NCI-H524 (cell line): ENCODE results near the gene EN2.

ENCODE experiments used
- DNase-seq, 2 experiments: peaks; one replicate each; lab custom pipeline; 2025; lab: John Stamatoyannopoulos, UW

The EN2 gene

DNA sequence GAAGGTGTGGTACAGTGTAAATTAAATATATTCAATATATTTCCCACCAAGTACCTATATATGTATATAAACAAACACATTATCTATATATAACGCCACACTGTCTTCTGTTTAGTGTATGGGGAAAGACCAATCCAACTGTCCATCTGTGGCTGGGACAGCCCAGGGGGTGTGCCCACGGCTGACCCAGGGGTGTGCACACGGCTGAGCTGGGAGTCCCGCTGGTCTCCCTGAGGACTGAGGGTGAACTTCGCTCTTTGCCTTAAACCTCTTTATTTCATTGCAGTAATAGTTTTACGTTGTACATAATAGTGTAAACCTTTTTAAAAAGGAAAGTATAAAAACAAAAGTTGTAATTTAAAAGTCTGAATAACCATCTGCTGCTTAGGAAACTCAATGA is 6.3 kb downstream of the EN2 start:
- DNase-seq = no peak

DNA sequence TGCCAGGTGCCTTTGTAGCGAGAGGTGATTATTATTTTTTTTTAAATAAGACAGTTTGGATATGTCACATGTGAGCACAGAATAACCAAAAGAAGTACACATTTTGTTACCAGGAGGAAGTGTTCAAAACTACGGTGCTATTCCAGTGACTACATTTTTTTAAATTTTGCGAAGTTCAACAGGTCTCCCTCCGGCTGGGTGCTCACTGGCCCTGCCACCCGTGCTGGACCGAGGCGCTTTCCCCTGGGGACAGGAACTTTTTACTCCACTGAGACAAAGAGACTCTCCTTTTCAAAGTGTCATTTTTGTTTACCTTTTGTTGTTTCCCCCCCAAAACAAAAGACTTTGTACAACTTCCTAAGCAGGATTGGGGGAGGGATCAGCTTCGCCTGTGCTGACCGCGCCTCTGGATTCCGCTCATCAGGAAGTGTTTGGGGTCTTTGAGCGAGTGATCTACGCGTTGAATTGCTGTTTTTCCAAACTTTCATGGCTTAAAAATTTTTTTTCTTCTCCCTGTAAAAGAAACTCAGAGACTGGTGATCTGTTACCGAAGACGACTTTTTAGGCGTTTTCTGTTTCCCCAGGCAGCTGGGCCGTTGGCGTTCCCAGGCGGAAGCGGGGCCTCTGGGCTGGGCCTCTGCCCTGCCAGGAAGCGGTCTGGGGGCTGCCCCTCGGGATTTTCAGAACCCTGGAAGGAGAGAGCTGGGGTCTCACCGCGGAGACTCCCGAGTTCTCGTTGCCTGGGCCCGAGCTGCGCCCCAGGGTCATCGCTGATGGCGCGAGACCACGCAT is 7.2 kb downstream of the EN2 start:
- no peak for DNase-seq

DNA sequence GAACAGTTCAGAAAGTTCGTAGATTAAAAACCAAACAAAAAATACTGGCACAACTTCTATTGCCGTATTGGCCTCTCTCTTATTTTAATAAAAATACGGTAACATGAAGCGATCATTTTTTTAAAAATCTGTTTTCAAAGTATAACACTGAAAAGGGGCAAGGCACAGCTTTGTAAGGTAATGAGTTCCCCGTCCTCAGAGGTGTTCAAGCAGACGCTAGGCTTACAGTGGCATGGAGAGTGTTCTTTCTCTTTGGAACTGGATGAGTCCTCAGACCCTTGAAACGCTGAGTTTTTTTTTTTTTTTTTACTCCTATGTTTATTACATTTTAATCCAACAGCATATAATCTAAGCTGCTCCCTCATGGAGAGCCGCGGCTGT is 7.8 kb downstream of the EN2 start:
- no peak for DNase-seq

DNA sequence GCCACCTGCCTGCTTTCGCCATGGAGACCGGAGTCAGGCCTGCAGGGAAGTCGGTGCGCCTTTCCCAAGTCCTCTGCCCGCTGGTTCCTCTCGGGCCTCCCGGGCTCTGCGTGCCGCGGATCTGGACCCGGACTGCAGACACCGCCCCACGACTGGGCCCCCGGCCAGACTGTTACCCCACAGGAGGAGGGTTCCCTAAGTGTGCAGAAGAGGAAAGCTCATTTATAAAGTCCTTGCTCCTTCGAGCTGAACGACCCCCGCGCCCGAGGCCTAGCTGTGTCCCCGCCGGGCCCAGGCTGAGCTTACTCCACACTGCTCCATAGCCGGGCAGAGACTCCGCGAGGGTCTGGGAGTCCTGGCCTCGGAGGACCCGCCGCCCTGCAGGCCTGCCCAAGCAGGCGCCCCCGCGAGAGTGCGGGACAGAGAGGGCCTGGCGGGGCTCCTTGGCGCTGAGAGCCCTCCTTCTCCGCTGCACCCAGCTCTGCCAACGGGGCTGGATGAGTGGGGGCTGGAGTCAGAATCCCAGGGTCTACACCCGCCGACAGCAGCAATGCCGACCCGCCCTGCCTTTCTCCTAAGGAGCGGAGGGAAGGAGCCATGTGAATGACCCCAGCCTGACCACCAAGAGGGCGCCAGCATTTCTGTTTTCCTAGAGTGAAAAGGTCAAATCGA is 8.3 kb downstream of the EN2 start:
- peak in 1 of 2 experiments; percentile 3 for DNase-seq

DNA sequence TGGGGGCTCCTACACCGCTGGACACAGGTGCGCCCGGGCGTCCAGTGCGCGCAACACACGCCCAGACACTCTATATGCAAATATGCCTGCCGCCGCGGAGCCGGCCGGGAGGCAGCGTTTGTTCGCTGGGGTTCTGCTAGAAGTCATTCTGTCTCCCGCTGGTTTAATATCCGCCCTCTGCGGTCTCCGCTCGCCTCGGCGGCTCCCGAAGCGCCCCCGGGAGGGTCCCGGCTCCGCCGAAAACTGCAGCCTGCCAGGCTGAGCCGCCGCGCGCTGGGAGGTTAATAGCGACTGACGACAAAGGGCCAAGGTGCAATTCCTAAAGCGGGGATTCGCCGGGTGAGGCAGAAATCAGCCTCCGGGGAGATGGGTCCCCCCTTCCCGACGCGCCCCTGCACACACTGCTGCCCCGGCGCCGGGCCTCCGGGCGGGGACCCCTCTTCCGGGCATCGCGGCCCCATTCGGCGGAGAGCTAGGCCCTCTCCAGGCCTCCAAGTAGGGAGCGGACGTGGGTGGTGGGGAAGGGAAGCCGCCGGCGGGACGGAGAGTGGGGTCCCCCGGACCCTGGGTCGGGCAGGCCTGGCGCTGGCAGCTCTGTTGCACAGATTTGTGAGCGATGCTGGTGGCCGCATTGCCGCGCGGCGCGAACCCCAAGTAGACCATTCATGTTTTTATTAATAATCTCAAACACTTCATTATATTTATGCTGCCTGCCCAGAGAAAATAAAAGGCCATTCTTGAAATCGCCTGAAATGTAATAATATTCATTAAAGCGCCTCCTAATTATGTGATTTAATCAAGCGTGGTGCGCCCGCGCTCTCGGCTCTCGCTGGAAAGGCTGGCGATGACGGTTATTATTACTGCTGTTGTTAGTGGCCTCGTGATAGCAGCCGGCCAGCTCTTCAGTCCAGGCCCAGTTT is 9.1 kb downstream of the EN2 start:
- peak; percentile 59 to 71 for DNase-seq

DNA sequence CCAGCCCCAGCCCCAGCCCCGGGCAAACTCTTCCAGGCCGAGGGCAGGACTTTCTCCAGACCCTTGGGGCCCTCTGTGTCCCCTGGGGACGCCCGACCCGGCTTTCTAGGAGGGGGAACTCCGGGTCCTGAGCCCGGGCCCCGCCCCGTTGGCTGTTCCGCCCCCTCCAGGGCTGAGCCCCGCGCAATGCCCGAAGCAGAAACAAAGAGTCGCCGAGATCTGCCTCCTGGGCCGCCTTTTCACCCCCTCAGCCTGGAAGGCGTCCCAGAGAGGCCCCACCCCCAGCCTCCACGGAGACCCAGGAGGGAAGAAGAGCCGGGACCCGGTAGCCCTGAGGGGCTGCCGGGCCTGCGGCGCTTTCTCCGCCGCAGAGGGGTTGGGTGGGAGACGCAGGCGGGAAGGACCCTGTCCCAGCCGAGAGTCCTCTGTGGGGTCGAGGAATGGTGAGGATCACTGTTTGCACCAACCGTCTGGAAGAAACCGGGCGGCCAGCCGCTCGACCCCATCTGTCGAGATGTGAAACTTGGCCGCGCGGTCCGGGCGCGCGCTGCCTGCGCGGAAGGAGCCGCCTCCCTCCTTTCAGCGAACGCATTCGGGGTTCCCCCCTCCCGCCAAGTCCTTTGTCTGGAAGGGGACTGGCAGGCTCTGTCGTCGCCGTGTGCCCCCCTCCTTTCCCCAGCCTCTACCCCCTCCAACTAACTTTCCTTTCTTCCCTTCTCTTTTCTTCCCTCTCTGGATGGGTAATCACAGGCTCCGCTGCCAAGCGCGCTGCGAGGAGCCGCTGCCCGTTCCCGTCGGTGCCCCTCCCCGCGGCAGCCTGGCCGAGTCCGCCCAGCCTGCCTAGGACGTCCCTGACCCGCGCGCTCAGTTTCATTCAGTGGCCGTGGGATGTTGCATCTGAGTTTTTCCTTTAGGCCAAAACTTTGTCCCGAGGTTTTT is 10.2 kb downstream of the EN2 start:
- DNase-seq = peak in 1 of 2 experiments; percentile 57

DNA sequence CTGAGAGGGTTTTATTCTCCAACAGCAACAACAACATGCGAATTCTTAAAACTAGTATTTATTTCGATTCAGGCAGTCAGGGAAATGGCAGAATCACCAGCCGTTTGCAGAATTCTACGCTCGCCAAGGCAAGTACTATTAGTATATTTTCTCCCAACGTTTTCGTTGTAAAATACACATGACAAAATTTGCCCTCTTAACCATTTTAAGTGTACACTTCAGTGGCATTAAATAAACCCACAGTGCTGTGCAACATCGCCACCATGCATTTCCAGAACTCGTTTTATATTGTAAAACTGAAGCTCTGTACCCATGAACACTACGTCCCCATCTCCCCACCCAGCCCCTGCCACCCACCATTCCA is 10.8 kb downstream of the EN2 start:
- no peak for DNase-seq

DNA sequence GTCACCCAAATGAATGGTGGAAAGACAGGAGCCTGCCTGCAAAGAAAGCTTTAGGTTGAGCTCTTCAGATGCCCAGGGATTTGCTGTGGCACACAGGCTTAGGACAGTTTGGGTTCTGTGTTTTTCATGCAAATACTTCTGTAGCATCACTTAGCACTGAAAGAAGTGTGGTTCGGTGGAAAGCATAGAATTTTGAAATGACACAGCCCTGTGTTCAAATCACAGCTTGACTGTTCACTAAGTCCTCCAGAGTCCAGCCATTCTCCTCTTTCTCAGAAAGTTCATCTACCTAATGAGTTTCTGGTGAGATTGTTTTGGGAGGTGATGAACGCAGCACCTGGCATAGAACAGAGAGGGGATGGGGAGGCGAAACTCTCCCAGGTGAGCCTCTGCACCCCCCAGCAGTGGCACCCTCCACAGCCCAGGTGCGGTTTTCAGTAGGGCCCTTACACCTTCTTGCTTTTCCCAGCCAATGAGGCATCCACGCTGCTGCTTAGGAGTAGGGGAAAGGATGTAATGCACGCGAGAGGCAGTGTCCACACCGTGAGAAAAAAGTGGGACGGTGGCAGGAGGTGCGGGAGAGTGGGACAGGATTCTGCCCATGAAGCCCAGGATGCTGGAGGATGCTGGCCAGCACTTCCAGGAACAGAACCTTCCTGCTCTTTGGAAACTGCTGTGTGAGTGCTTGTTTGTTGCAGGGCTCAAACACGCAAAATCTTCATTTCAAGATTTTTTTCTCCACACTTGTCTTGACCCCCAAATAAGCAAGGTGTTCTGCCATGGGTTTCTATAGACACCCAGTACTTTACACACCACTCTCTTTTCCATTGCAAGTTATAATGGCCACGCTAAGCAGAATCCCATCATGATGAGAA is 11.6 kb downstream of the EN2 start:
- DNase-seq = no peak

DNA sequence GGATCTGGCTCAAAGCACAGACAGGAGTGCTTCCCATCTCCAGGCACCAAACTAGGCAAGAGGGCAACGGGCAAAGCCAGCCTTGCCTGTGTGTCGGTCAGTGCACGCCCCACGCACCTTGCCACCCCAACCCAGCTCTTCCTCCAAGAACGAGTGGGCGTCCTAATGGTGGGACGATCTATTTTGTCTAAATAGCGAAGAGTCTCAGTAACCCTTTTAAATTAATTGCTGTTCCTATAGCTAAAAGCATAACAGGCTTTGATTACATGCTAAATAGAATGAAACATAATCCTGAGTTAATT is 12.2 kb downstream of the EN2 start:
- DNase-seq = no peak

DNA sequence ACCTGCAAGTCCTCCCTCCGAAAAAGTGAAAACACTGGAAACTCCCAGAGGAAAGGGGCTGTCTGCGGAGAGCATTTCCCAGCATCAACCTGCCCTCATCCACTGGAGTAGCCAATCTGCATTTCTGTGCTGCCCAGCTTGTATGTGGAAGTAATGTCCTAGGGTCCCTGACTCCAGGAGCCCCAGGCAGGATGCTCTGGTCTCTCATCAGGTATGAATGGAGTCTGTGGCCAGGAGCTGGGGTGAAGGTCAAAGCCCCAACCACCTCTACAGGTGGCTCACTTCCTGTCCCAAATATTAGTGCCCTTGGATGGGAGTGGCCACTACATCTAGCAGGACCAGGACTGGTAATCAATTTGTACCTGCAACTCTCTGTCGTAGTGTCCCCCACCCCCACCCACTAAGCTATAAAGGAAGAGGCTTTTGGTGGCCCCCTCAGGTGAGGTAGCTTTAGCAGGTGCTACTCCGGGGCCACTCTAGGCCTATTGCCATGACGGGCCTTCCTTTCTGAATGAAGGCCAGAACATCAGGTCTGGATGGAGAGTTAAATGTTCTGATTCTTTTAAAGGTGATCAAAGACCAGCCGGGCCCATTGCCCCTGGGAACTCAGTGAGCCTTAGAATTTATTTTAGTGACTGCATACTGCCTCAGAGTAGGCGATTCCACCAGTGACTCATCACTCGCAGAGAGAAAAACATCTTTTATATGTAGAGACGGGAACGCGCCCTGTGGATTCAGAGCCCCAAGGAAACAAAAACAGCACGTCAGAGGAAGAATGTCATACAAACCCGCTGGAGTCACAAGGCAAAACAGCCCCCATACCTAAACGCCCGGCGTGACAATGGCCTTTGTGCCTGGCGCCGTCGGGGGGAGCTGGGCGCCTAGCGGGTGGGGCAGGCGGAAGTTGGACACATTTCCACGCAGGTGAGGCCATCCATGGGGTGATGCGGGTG is 13.0 kb downstream of the EN2 start:
- DNase-seq = no peak

DNA sequence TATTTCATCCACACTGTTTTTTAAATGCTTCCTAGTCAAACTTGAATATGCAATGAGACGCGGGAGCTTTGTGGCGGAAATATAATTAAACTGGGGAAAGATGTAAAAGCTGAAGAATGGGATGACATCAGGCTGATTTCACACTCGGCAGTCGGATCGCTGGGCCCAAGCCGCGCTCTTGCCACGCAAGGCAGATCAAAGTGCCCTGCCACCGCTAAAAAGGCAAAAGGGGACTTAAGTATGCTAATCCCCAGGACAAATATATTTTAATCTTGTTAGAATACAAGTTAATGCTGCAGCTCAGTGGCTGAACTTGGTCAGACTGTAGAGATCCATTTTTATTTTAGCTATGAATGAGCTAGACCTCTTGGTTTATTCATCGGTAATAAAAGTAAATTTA is 13.8 kb downstream of the EN2 start:
- DNase-seq = peak; percentile 37 to 64

DNA sequence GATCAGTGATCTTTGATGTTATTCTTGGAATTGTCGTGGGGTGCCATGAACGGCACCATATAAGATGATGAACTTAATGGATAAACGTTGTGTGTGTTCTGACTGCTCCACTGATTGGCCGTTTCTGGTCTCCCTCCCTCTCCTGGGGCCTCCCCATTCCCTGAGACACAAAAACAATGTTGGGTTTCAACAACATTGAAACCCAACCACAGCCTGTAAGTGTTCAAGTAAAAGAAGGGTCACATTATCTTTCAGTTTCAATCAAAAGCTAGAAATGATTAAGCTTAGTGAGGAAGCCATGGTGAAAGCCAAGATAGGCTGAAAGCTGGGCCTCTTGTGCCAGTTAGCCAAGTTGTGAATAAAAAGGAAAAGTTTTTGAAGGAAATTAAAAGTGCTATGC is 19.5 kb downstream of the EN2 start:
- no peak for DNase-seq

DNA sequence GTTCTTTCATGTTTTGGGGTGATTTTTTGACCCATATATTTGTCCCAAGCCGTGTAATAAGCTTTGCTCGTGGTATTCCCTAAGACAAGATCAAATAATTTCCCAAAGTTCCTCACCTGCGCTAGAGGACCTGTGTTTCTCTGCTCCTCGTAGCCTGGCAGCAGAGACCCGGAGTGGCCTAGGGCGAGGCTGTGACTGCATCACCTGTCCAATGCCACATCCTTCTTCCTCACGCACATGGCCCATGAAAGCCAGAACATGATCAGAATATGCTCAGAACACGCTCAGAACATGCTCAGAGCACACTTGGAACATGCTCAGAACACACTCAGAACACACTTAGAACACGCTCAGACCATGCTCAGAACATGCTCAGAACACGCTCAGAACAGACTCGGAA is 23.8 kb downstream of the EN2 start:
- no peak for DNase-seq

DNA sequence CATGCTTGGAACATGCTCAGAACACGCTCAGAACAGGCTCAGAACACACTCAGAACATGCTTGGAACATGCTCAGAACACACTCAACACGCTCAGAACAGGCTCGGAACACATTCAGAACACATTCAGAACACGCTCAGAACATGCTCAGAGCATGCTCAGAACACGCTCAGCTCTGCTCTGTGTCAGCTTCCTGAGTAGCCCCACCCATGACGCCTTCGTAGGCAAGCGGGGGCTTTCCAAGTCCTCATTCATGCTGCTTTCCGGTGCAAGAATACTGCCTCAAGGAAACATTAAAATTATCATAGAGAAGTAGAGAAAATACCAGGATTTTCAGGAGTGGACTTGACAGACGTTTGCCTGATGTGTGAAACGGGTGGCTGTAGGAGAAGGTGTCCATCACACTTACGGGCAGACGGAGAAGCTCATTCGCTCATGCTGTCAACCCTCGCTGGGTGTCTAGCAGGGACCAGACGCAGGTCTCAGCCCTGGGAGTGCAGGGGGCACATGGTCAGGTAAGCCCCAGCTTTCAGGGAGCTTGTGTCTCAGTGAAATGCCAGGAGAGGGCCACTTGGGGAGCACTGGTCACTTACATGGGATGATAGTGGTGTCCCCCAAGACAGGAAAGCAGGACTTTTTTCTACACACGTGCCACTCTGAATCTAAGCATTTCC is 24.7 kb downstream of the EN2 start:
- DNase-seq = no peak

DNA sequence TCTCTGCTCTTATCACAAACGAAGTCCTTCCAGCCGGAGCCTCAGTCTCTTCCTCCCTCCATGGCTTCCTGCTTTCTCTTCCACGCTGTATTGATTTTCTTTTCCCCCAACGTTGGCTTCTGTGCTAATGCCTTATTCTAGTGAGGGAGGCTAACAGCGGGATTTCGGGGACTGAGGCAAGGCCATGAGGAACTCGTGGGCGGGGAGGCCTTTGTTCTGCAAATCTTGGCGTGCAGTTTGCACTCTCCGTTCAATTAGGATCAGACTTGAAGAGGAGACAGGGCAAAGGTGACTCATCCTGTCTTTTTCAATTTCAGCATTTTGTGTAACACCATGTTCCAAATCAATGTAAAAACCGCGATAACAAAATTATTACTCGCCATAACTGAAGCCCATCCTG is 25.3 kb downstream of the EN2 start:
- DNase-seq = no peak

DNA sequence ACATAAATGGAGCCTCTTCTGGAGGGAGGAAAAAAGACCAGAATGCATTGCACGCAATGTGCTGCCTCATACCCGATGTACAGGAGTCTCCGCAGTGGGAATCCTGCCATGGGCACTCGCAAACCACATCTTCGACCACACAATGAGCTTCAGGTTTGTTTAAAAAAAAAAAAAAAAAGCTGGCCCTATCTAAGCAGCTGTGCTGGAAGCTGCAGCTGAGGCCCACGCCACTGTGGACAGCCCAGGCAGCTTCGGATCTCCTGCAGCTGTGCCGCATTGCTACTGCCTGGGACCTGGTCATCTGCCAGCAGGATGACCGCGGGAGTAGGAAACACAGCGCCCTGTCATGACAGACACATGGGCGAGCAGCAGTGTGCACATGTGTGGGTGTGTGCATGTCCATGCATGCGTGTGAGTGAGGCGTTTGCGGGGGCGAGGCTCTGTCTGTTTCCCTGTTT is 26.0 kb downstream of the EN2 start:
- DNase-seq = no peak

DNA sequence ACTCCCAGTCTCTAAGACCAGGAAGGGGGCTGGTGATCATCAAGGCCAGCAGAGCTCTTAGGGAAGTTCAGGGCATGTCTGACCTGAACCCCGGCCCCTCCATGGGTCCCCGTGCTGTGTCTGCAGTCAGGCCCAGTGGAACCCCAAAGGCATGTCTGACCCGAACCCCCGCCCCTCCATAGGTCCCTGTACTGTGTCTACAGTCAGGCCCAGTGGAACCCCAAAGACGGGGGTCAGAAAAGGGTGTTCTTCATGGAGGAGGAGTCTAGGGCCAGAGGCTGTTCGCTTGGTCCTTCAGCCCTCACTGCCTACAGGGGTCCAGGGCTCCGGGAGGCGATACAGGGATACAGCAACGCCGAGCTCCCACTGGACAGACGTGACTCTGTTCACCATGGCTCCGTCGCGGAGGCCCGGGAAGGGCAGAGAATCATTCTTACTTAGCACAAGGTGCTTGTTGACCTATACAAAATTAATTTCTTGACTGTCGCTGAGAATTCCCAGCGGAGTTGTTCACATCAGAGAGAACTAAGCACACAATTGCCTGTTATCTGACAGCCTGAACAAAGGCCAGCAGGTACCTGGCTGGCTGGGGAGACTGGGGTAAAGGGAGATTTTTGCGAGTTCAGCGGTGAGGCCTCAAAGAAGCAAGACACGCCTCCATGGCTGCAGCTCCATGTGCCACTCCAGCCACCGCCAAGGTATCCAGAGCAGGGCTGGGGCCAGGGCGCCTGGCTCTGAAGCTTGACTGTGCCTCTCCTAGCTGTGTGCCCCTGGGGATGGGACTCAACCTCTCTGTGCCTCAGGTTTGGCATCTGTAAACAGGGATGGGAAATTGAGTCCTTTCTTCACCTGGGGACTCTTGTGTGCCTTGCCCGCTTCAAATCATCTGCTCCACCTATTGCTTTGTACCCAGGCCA is 26.8 kb downstream of the EN2 start:
- DNase-seq = no peak
